Loucy (cell line): ENCODE results near the gene DCUN1D2.

Experiments
- EZH2phosphoT487 ChIP-seq: fragments of 200-600 bp; IDR thresholded peaks from 2 replicates; pipeline ENCODE4 v1.6.1; 2018; ENCODE audit warnings: antibody characterized with exemption, mild to moderate bottlenecking, moderate library complexity, borderline replicate concordance
- TF ChIP-seq, protein P1 (sequence below): fragments of 200-600 bp; sonication (generic); conservative IDR thresholded peaks from 2 replicates; pipeline ENCODE4 v1.5.1; 2014; ENCODE audit warnings: mild to moderate bottlenecking, antibody characterized with exemption, low read length

GRCh38 chr13:113420232-113420631 is 70.3 kb downstream of the DCUN1D2 start:
- TF ChIP-seq, protein P1, sequence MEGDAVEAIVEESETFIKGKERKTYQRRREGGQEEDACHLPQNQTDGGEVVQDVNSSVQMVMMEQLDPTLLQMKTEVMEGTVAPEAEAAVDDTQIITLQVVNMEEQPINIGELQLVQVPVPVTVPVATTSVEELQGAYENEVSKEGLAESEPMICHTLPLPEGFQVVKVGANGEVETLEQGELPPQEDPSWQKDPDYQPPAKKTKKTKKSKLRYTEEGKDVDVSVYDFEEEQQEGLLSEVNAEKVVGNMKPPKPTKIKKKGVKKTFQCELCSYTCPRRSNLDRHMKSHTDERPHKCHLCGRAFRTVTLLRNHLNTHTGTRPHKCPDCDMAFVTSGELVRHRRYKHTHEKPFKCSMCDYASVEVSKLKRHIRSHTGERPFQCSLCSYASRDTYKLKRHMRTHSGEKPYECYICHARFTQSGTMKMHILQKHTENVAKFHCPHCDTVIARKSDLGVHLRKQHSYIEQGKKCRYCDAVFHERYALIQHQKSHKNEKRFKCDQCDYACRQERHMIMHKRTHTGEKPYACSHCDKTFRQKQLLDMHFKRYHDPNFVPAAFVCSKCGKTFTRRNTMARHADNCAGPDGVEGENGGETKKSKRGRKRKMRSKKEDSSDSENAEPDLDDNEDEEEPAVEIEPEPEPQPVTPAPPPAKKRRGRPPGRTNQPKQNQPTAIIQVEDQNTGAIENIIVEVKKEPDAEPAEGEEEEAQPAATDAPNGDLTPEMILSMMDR: no peak
- TF ChIP-seq EZH2phosphoT487: no peak
